GM12891 (cell line): ENCODE measurements around the gene PLA1A.

Source experiments
- POLR2A ChIP-seq: IDR thresholded peaks from 2 replicates; pipeline ENCODE4 v1.6.1; 2011; ENCODE audit warnings: low read depth, low read length, control low read depth
- POLR2AphosphoS5 ChIP-seq: IDR thresholded peaks from 2 replicates; pipeline ENCODE4 v1.6.1; 2011; ENCODE audit warnings: low read depth, low read length, control low read depth

DNA sequence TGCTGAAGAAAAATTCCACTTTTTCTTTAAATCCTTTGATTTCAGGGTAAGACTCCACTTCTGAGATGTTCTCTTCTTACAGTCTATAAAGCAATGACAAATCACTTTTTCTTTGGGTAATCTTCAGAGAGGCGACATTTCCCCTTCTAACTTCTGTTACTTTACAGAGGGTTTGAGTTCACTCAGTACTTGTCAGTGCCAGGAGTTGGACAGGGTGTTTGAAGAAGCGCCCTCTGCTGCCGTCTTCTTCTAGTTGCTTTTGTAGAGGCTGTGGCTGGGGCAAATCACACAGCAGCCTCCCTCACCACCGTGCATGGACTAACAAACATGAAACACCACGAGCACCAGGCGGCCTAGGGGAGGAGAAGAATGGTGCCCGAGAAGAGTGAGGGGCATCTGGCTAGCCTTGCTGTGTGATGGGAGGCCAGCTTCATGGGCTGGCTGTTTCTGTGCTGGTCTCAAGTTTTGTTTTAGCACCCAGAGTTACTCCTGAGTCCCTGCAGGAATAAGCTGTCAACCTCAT lies 38.2 kb upstream of the PLA1A start, which contains the start of gene CD80:
- TF ChIP-seq POLR2A (no peak; the same call in 1 of the 2 replicates), POLR2AphosphoS5 (peak; percentile 46; the same call in 1 of the 2 replicates)
